A673 (cell line): Measurements from ENCODE around the gene SAA4. TPM values are rescaled to one million over a fixed set of nuclear protein-coding genes. Genes with fewer than 3 reads are reported as not detected.
"Not testable (repeated sequence)": the region's sequence is repeated elsewhere in the genome, so short reads cannot be mapped to it uniquely, and the experiment has no call there.

Source experiments
- BruUV-seq: library from RNA; stranded (reverse); fragments of 400-500 nt; replicated peaks from 2 replicates; lab custom pipeline; 2021; lab: Mats Ljungman, UMichigan
- CTCF ChIA-PET: fragments of 300-600 bp; sonication (Branson Sonifier 250); formaldehyde crosslinking; loops from one replicate; lab custom pipeline; 2022; ENCODE audit warnings: antibody characterized with exemption; lab: Charles Lee
- POLR2A ChIA-PET: fragments of 300-600 bp; sonication (Branson Sonifier 250); formaldehyde crosslinking; loops from one replicate; lab custom pipeline; 2022; ENCODE audit warnings: antibody characterized with exemption; ENCODE audit not compliant: low non-redundant PET; lab: Charles Lee
- DNase-seq: peaks from one replicate; pipeline ENCODE4 v3.0.0-alpha.2; 2015; ENCODE audit warnings: low spot score
- H3K27ac ChIP-seq: fragments of 200-600 bp; sonication (generic); 2 replicates; pipeline ENCODE4 v1.5.1; 2016; ENCODE audit warnings: mixed run types, low read depth, mild to moderate bottlenecking, mixed read lengths, antibody characterized with exemption, low read length; ENCODE audit not compliant: poor library complexity, severe bottlenecking
- H3K27me3 ChIP-seq: fragments of 200-600 bp; sonication (generic); replicated peaks from 2 replicates; pipeline ENCODE4 v1.6.1; 2017; ENCODE audit warnings: mixed run types, low read depth, mild to moderate bottlenecking, mixed read lengths, antibody characterized with exemption, low read length; ENCODE audit not compliant: insufficient read depth, poor library complexity
- H3K36me3 ChIP-seq: fragments of 200-600 bp; sonication (generic); 2 replicates; pipeline ENCODE4 v1.6.1; 2016; ENCODE audit warnings: mixed run types, mild to moderate bottlenecking, mixed read lengths, antibody characterized with exemption, low read length; ENCODE audit not compliant: insufficient read depth, poor library complexity, severe bottlenecking
- H3K4me1 ChIP-seq: fragments of 200-600 bp; sonication (generic); 2 replicates; pipeline ENCODE4 v1.6.1; 2017; ENCODE audit warnings: mixed run types, mild to moderate bottlenecking, mixed read lengths, antibody characterized with exemption, low read length; ENCODE audit not compliant: insufficient read depth, poor library complexity, severe bottlenecking
- H3K4me3 ChIP-seq: fragments of 200-600 bp; sonication (generic); 2 replicates; pipeline ENCODE4 v1.5.1; 2016; ENCODE audit warnings: low read depth, mixed run types, mild to moderate bottlenecking, mixed read lengths, low read length; ENCODE audit not compliant: poor library complexity, severe bottlenecking
- H3K9me3 ChIP-seq: fragments of 200-600 bp; sonication (generic); 2 replicates; pipeline ENCODE4 v1.6.1; 2016; ENCODE audit warnings: mixed run types, low read depth, mild to moderate bottlenecking, mixed read lengths, antibody characterized with exemption, low read length; ENCODE audit not compliant: poor library complexity, severe bottlenecking
- EZH2 ChIP-seq: fragments of 200-600 bp; sonication (generic); IDR thresholded peaks from 2 replicates; pipeline ENCODE4 v1.6.1; 2017; ENCODE audit warnings: borderline replicate concordance, low read depth, mild to moderate bottlenecking, mixed read lengths, antibody characterized with exemption, low read length; ENCODE audit not compliant: poor library complexity, severe bottlenecking
- intact Hi-C: fragments of 100-400 bp; cut with micrococcal nuclease; formaldehyde crosslinking; loops from one replicate; pipeline ENCODE4 v1.10.0; 2022; ENCODE audit not compliant: unreplicated experiment
- total RNA-seq: library from RNA; stranded (reverse); gene quantifications from 2 replicates; pipeline ENCODE4 v1.2.3, GENCODE V29; 2021
- TF ChIP-seq, protein P1 (sequence below): fragments of 300-800, 200-600 bp; sonication (generic); conservative IDR thresholded peaks from 2 replicates; pipeline ENCODE4 v1.5.1; 2017; ENCODE audit warnings: low read depth, mild to moderate bottlenecking, antibody characterized with exemption, low read length, moderate library complexity, mixed read lengths

The SAA4 gene
- total RNA-seq, 1 experiment from 2014 or later: not detected

- no peaks in the 10 kb centered on the region for H3K9me3 ChIP-seq
- no peak overlapping the region for H3K27ac ChIP-seq
- H3K4me3 ChIP-seq: no peak overlapping the region
- no peak for DNase-seq
- no peaks in the 10 kb centered on the region for H3K4me1 ChIP-seq
- intact Hi-C loops: loop anchor here (5.0 kb wide), 2 partner anchors 87 to 212 kb away; no protein-coding TSS in a partner anchor
- no TSS peak for BruUV-seq
- no peaks in the 10 kb centered on the region for H3K36me3 ChIP-seq
- ChIA-PET CTCF (interaction anchor here (1.0 to 1.1 kb wide), 2 partner anchors 89 to 96 kb away, joined by 3 read pairs; no protein-coding TSS in a partner anchor), POLR2A (no interaction called here)
- TF ChIP-seq, protein P1, sequence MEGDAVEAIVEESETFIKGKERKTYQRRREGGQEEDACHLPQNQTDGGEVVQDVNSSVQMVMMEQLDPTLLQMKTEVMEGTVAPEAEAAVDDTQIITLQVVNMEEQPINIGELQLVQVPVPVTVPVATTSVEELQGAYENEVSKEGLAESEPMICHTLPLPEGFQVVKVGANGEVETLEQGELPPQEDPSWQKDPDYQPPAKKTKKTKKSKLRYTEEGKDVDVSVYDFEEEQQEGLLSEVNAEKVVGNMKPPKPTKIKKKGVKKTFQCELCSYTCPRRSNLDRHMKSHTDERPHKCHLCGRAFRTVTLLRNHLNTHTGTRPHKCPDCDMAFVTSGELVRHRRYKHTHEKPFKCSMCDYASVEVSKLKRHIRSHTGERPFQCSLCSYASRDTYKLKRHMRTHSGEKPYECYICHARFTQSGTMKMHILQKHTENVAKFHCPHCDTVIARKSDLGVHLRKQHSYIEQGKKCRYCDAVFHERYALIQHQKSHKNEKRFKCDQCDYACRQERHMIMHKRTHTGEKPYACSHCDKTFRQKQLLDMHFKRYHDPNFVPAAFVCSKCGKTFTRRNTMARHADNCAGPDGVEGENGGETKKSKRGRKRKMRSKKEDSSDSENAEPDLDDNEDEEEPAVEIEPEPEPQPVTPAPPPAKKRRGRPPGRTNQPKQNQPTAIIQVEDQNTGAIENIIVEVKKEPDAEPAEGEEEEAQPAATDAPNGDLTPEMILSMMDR: no peak
- no peak for TF ChIP-seq EZH2
- no peaks in the 10 kb centered on the region for H3K27me3 ChIP-seq
Observed at GRCh38 chr11:18204771-18205170, 31.8 kb downstream of the SAA4 start.

- Histone ChIP-seq H3K36me3 (no peaks in the 10 kb centered on the region), H3K27me3 (no peaks in the 10 kb centered on the region), H3K4me3 (no peak overlapping the region), H3K27ac (no peak overlapping the region), H3K4me1 (no peaks in the 10 kb centered on the region), H3K9me3 (no peaks in the 10 kb centered on the region)
- intact Hi-C loops: loop anchor here (5.0 kb wide), 2 partner anchors 87 to 212 kb away; no protein-coding TSS in a partner anchor
- no TSS peak for BruUV-seq
- TF ChIP-seq, protein P1: no peak
- no peak for TF ChIP-seq EZH2
- ChIA-PET CTCF (interaction anchor here (0.5 to 1.6 kb wide), 7 partner anchors 33 to 473 kb away, joined by 3 to 17 read pairs (median 3); partner anchors contain the start of gene SAAL1), POLR2A (no interaction called here)
- no peak for DNase-seq
Observed at GRCh38 chr11:18204220-18204619, 32.4 kb downstream of the SAA4 start.

GRCh38 chr11:18203723-18204122, 32.9 kb downstream of the SAA4 start:
- Histone ChIP-seq H3K9me3 (no peaks in the 10 kb centered on the region), H3K4me1 (no peaks in the 10 kb centered on the region), H3K4me3 (no peak overlapping the region), H3K27ac (no peak overlapping the region), H3K27me3 (no peaks in the 10 kb centered on the region), H3K36me3 (no peaks in the 10 kb centered on the region)
- CTCF ChIA-PET: interaction anchor here (0.5 to 1.6 kb wide), 7 partner anchors 33 to 473 kb away, joined by 3 to 17 read pairs (median 3); partner anchors contain the start of gene SAAL1
- POLR2A ChIA-PET: no interaction called here
- peak; percentile 58 for DNase-seq
- TF ChIP-seq, protein P1: peak; percentile 64
- no peak for TF ChIP-seq EZH2
- no TSS peak for BruUV-seq
- intact Hi-C loops: loop anchor here (5.0 kb wide), 2 partner anchors 86 to 211 kb away; no protein-coding TSS in a partner anchor

GRCh38 chr11:18197738-18198137, 38.9 kb downstream of the SAA4 start:
- intact Hi-C loops, CTCF ChIA-PET: not testable (repeated sequence)

More at GRCh38 chr11:18197738-18198137, 38.9 kb downstream of the SAA4 start:
- H3K4me1 ChIP-seq, H3K9me3 ChIP-seq, BruUV-seq, H3K36me3 ChIP-seq, H3K27ac ChIP-seq, H3K4me3 ChIP-seq, POLR2A ChIA-PET, DNase-seq, H3K27me3 ChIP-seq: not testable (repeated sequence)
